Brain microvascular endothelial cell (primary cell): ENCODE results near the gene ZNF213.

Experiments
- DNase-seq: peaks from one replicate; pipeline ENCODE4 v3.0.0-alpha.2; 2020
- H3K27ac ChIP-seq: fragments of 250-450 bp; sonication (Bioruptor Pico); 2 replicates; pipeline ENCODE4 v1.5.1; 2020; ENCODE audit warnings: mild to moderate bottlenecking, moderate library complexity
- H3K27me3 ChIP-seq: fragments of 250-450 bp; sonication (Bioruptor Pico); replicated peaks from 2 replicates; pipeline ENCODE4 v1.5.1; 2020; ENCODE audit warnings: mild to moderate bottlenecking
- H3K36me3 ChIP-seq: fragments of 250-450 bp; sonication (Bioruptor Pico); replicated peaks from 2 replicates; pipeline ENCODE4 v1.5.1; 2020; ENCODE audit warnings: mild to moderate bottlenecking
- H3K4me3 ChIP-seq: 2 replicates; pipeline ENCODE4 v1.5.1; 2011; ENCODE audit warnings: low read depth, mild to moderate bottlenecking, control low read depth, low read length, moderate library complexity
- CTCF ChIP-seq: IDR thresholded peaks from 2 replicates; pipeline ENCODE4 v1.5.1; 2011; ENCODE audit warnings: low read depth, mild to moderate bottlenecking, moderate library complexity, low read length, control low read depth, inconsistent platforms; ENCODE audit errors: missing control alignments
- in situ Hi-C: cut with HindIII; loops from 2 replicates; pipeline ENCODE4 v1.10.0; 2017; ENCODE audit warnings: low sequenced_read_pairs, low pct_ligation_motif_present

The ZNF213 gene

DNA sequence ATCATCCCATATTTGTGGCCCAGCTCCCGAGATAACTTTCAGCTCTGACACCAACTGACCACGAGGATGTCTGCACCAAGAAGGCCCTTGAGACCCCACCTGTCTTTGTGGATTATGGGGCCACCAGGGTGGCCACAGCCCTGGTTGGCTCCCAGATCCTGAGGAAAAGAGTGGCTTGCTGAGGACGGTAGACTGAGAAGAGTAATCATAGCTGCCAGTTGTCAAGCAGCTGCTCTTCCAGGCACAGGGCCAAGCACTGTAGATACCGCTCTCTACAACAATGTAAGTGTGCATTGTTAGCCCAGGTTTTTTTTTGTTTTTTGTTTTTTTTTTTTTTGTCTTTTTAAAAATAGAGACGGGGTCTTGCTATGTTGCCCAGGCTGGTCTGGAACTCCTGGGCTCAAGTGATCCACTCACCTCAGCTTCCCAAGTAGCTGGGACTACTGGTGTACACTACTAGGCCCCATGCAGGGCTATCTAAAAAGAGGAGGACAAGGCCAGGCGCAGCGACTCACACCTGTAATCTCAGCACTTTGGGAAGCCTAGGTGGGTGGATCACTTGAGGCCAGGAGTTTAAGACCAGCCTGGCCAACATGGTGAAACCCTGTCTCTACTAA, 12.9 kb upstream of the ZNF213 start:
- no peaks in the 10 kb centered on the region for H3K27me3 ChIP-seq
- in situ Hi-C loops: no loop called here
- peaks cover 25% of the 10 kb centered on the region for H3K36me3 ChIP-seq
- TF ChIP-seq CTCF: no peak
- no peak overlapping the region for H3K4me3 ChIP-seq
- DNase-seq: no peak
- H3K27ac ChIP-seq: no peak overlapping the region

- Histone ChIP-seq H3K36me3 (peaks cover 30% of the 10 kb centered on the region), H3K27me3 (no peaks in the 10 kb centered on the region), H3K4me3 (no peak overlapping the region), H3K27ac (no peak overlapping the region)
- no peak for TF ChIP-seq CTCF
- DNase-seq: no peak
- in situ Hi-C loops: no loop called here
These were observed 11.8 kb upstream of the ZNF213 start for GRCh38 chr16:3122926-3123570.

DNA sequence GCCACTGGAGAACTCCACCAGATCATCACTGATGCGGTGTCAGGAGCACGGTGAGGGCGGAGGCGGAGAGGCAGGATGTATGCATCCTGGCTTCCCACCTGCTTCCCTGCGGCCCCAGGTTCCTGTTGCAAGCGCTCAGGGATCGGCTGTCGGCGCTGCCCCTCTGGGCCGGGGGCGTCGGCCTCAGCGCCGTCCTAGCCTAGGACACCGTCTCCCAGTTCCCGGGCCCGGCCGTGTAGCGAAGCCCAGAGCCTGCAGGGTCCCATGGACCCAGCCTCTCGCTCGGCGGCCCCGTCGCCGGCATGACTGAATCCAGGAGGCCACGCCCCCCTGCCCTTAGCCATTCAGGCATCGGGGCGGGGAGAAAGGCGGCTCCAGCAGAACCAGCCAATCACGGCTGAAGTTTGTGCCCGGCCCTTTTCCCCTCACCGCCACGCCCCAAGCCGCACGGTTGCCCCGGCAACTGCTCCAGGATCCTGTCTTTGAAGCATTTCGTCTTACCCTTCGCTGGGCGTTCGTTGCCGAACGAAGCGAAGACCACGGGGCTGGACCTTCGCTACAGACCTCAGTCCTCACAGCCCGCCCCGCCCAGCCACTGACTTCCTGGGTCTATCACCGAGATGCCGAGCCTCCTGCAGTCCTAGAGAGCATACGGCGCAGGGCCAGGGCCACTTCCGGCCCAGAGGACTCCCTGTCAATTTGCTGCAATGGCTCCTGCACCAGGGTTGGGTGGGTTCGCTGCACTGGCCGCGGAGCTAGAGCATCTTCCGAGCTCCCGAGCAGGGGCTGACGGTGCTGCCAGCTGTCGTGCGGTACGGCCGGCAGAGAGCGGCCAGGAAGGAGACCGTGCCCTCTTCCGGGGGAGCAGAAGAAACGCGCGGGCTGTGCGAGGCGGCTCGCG, 10.6 kb upstream of the ZNF213 start:
- DNase-seq: peak; percentile 94
- H3K27me3 ChIP-seq: no peaks in the 10 kb centered on the region
- peak overlapping the region; percentile 78 for H3K4me3 ChIP-seq
- peak; percentile 54 for TF ChIP-seq CTCF
- peak overlapping the region; percentile 33 for H3K27ac ChIP-seq
- H3K36me3 ChIP-seq: peaks cover 27% of the 10 kb centered on the region
- in situ Hi-C loops: no loop called here

GRCh38 chr16:3127745-3128144, 7.1 kb upstream of the ZNF213 start:
- Histone ChIP-seq H3K36me3 (peaks cover 27% of the 10 kb centered on the region), H3K27me3 (no peaks in the 10 kb centered on the region), H3K27ac (no peak overlapping the region), H3K4me3 (no peak overlapping the region)
- in situ Hi-C loops: no loop called here
- TF ChIP-seq CTCF: no peak
- DNase-seq: no peak

GRCh38 chr16:3129137-3130131, 5.4 kb upstream of the ZNF213 start:
- DNase-seq: peak; percentile 66
- no peak overlapping the region for H3K27ac ChIP-seq
- peak overlapping the region; percentile 24 for H3K4me3 ChIP-seq

More at GRCh38 chr16:3129137-3130131, 5.4 kb upstream of the ZNF213 start:
- peaks cover 29% of the 10 kb centered on the region for H3K36me3 ChIP-seq
- TF ChIP-seq CTCF: peak; percentile 94
- in situ Hi-C loops: no loop called here
- no peaks in the 10 kb centered on the region for H3K27me3 ChIP-seq
